Measurements from ENCODE around the gene MARCHF6.

DNA sequence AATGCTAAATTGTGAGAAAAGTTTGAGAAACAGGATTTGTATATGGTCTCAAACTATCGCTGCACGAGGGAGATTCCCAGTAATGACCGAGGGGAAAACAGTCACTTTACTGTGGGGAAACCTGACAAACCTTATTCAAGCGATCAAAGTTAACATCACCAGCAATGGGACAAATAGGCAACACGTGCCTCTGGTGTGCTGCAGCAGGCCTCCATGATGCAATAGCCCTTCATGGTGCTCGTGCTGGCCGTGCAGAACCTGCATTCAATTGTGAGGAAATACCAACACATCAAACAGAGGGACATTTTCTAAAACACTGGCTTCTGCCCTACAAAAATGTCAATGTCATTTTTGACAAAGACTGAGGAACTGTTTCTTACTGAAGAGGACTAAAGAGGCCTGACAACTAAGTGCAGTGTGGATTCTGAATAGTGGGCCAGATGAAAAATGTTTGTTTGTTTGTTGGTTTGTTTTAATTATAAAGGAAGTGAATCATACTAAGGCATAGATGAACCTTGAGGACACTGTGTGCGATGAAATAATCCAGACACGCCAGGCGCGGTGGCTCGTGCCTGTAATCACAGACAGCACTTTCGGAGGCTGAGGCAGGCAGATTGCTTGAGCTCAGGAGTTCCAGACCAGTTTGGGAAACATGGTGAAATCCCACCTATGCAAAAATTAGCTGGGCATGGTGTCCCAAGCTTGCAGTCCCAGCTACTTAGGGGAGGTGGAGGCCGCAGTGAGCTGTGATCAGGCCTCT, 17.6 kb upstream of the MARCHF6 start:
- no peak for TF ChIP-seq TAF1 (IDR thresholded peaks at IDR 0.05; ENCODE audit: borderline replicate concordance, insufficient read depth, low read length)
- no peak for TF ChIP-seq POLR2AphosphoS5 (IDR thresholded peaks at IDR 0.05; ENCODE audit: low read depth, low read length)
- no peak for TF ChIP-seq SIN3A (IDR thresholded peaks at IDR 0.05; ENCODE audit: borderline replicate concordance, insufficient read depth, low read length)
- TF ChIP-seq, protein P1, sequence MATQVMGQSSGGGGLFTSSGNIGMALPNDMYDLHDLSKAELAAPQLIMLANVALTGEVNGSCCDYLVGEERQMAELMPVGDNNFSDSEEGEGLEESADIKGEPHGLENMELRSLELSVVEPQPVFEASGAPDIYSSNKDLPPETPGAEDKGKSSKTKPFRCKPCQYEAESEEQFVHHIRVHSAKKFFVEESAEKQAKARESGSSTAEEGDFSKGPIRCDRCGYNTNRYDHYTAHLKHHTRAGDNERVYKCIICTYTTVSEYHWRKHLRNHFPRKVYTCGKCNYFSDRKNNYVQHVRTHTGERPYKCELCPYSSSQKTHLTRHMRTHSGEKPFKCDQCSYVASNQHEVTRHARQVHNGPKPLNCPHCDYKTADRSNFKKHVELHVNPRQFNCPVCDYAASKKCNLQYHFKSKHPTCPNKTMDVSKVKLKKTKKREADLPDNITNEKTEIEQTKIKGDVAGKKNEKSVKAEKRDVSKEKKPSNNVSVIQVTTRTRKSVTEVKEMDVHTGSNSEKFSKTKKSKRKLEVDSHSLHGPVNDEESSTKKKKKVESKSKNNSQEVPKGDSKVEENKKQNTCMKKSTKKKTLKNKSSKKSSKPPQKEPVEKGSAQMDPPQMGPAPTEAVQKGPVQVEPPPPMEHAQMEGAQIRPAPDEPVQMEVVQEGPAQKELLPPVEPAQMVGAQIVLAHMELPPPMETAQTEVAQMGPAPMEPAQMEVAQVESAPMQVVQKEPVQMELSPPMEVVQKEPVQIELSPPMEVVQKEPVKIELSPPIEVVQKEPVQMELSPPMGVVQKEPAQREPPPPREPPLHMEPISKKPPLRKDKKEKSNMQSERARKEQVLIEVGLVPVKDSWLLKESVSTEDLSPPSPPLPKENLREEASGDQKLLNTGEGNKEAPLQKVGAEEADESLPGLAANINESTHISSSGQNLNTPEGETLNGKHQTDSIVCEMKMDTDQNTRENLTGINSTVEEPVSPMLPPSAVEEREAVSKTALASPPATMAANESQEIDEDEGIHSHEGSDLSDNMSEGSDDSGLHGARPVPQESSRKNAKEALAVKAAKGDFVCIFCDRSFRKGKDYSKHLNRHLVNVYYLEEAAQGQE (IDR thresholded peaks at IDR 0.05; ENCODE audit: insufficient read depth in 1 of 2, low read depth in 2 of 2, low read length in 2 of 2): no peak
- TF ChIP-seq FOXP2 (optimal IDR thresholded peaks at IDR 0.05; ENCODE audit: borderline replicate concordance, extremely low read depth, extremely low read length, insufficient read depth): no peak
